T47D (cell line): ENCODE data around the gene PSMA1.

Source experiments
- DNase-seq, 2 experiments: peaks; one replicate each; pipeline versions ENCODE4 v3.0.0 to v3.0.0-alpha.2; 2011 to 2012; ENCODE audit warnings: low read depth in 1 of 2, low spot score in 1 of 2
- JUND ChIP-seq: IDR thresholded peaks from 2 replicates; pipeline ENCODE4 v1.6.1; 2012; ENCODE audit warnings: low read depth
- in situ Hi-C: cut with HindIII; loops from 2 replicates; pipeline ENCODE4 v1.10.0; 2016; ENCODE audit warnings: low sequenced_read_pairs, low pct_unique_long_range_greater_than_20kb

PSMA1 gene

DNA sequence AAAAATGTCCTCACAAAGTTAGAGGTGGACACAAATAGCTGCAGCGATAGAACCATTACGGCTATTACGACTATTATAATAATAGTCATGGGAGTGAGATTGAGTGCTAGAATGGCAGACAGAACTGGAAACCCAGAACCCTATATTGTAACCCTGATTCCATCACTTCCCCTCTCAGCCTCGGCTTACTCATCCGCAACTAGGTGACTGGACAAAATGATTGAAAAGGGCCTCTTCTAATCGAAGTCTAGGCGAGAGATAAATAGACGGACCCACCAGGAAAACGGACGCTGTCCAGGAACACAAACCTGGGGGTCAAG, 629 bp downstream of the PSMA1 start:
- no peak for TF ChIP-seq JUND
- in situ Hi-C loops = no loop called here
- DNase-seq = no peak

DNA sequence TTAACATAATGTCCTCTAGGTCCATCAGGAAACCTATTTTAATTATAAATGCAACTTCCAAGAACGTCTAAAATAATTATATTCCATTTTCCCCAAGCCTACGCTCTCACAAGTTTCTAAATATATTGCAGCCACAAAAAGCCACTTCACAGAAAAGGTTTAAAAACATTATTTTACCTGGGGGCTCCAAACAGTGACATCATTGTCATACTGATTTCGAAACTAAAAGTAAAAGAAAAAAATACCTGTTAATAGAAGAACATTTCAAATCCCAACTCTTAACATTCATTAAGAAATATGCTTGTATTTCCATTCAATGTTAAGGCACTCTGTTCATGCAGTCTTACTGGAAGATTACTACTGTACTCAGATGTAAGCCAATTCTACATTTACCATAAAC, 1.4 kb downstream of the PSMA1 start:
- DNase-seq = no peak
- in situ Hi-C loops = no loop called here
- TF ChIP-seq JUND = no peak

DNA sequence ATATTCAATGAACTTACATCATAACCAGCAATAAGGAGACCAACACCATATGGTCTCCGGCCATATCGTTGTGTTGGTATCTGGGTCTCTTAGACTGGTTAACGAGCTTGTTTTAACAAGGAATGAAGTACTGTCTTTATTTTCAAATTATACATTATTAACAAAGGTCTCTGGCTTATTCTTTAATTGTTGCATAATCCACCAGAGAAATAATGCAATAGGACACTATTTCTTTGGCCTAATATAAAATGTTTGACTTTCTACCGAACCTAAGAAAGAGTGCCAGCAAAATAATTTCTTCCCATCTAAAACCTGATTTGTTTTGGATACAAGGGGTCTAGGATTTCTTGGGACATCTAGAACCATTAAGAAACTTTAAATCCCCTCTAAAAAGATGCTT, 6.4 kb downstream of the PSMA1 start:
- in situ Hi-C loops = no loop called here
- TF ChIP-seq JUND = no peak
- DNase-seq = no peak

DNA sequence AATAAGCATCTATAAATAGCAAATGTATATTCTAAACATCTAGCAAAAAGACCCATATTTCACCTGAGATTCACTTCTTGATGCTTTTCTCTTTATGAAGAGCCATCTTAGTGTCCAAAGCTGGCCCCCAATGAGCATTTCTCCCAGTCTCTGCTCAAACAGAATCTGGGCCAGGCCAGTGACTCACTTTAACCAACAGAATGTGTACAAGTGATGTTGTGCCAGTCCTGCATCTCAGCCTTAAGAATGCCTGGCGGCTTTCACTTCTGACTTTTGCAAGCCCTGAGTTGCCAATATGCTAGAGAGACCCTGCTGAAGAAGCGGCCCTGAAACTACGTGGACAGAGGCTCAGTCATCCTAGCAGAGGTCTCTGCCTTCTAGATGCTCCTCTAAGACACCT, 13.7 kb downstream of the PSMA1 start:
- no peak for TF ChIP-seq JUND
- no peak for DNase-seq
- in situ Hi-C loops = no loop called here

DNA sequence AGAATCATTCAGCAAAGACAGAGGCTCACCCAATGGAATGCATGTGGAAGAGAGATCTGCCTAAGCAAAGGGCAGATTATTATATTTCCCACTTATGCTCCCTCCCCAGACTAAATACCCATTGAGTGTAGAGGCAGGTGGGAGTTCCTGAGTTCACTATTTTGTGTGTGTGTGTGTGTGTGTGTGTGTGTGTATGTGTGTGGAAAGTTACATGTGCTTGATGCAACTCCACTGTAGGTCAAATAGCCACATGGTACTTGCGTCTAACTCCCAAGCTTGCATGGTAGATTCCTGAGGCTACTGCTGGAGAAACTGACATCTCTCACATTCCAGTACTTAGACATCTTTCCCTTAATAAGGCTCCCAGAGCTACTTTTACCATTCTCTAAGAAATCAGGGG, 17.2 kb downstream of the PSMA1 start:
- TF ChIP-seq JUND = no peak
- DNase-seq = no peak
- in situ Hi-C loops = no loop called here

DNA sequence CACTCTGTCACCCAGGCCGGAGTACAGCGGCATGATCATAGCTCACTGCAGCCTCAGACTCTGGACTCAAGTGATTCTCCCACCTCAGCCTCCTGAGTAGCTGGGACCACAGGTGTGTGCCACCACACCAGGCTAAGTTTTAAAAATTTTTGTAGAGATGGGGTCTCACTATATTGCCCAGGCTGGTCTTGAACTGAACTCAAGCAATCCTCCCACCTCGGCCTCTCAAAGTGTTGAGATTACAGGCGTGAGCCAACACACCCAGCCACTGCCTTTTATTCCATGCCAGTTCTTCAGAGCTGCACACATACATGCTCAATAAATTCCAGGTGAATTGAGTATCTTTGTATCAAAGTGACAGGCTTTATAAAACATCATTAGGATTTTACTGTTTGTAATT, 18.1 kb downstream of the PSMA1 start:
- DNase-seq = no peak
- in situ Hi-C loops = no loop called here
- TF ChIP-seq JUND = no peak

DNA sequence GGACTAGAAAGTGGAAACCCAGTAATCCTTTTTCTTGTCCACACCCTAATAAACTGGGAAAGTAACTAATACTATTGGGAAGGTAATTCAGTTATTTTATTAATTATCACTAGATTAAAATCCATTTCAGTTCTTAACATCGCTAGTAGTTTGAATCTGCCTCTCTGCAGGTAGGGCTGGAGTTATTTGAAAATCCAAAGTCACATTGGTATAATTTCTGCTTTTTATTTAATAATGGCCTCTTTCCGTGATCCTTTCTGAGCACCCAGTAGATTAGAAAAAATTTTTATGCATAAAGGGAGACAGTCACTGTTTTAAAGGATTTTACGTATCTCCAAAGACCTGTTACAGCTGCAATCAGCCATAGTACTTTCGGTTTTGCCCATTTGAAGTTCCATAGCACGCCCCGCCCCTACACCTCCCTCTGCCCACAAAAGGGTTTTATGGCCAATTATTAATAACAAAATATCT, 20.0 kb downstream of the PSMA1 start:
- in situ Hi-C loops = no loop called here
- no peak for TF ChIP-seq JUND
- DNase-seq = peak in 1 of 2 experiments; percentile 31

DNA sequence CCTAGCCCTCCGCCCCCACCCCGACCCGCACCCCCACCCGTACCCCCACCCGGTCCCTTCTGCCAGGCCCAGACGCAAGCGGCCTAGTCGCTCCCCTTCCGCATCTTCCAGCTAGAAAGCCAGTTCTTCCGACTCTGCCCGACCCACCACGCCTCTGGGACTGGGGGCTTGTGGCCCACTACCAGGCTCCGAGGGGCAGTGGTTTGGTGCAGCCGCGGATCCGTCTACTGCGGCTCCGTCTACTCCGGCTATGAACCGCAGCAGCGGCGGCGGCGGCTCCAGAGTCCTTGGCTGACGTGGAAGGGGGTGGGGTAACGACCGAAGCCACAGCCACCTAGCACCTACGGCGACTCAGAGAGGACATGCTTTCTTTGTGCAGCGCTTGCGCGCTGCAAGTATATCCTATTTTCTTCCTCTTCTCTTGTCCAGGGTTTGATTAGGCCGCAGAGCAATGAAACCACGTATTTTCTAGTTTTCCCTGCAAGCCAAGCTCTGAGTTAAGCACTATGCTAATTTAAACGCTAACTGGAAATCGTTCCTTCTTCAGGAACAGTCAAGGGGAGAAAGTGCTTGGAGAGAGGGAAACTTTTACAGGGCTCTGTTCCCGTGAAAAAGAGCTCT, 20.5 kb downstream of the PSMA1 start, which contains the start of gene COPB1:
TSS of gene COPB1 (minus strand) at position 252 of the 621 bp plus-strand sequence. CDS start 883 bp downstream, outside the sequence.
- in situ Hi-C loops = no loop called here
- peak; percentile 50 to 93 for DNase-seq
- no peak for TF ChIP-seq JUND

DNA sequence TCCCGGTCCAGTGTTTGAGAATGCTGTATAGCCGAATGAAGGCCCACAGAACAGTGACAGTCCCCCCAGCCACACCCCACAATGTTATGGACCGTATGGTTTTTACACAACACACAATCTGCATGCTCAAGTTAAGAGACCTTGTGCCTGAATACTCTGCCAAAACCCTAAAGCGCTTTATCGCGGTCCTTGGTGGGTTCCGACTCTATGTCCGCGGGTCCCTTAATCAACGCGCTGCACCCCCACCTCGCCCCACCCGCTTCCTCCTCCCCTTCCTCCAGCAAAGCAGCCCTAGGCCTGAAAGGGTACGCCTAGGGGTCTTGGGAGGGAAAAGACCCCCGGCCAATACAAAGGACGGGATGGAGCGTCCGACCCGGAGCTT, 21.0 kb downstream of the PSMA1 start:
- in situ Hi-C loops = no loop called here
- peak in 1 of 2 experiments; percentile 11 for DNase-seq
- no peak for TF ChIP-seq JUND

DNA sequence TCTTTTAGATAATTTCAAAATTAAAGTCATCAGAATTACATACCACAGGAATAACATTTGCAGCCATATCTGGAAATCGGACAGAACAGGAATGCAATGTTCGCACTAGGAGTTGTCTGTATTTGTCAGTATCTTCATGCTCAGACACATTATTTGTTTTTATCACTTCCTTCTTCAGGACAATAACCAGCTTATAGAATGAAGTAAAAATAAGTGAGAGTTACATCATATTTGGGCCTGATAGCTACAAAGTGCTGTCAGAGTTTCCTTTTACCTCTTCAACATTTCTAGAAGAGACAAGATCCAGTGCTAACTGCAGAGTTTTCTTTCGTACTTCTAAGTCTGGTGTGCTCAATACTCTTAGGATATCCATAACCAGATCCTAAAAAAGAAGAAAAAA, 39.5 kb downstream of the PSMA1 start:
- no peak for TF ChIP-seq JUND
- DNase-seq = no peak
- in situ Hi-C loops = no loop called here

DNA sequence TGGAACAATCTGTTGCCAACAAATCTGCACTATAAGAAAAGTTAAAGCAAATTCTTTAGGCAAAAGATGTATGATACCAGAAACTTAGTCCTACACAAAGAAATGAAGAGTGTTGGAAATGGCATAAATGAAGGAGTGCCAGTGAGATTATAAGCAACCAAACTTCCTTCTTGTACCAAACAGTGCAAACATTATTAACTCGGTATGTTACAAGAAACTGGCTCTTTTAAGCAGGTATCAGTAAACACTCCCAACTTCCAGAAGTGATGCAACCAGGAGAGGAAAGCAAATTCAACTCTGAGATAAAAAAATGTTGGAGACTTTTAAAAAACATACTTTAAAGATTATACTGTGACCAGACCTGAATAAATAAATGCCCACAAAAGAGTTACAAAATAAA, 49.1 kb downstream of the PSMA1 start:
- TF ChIP-seq JUND = no peak
- no peak for DNase-seq
- in situ Hi-C loops = no loop called here

DNA sequence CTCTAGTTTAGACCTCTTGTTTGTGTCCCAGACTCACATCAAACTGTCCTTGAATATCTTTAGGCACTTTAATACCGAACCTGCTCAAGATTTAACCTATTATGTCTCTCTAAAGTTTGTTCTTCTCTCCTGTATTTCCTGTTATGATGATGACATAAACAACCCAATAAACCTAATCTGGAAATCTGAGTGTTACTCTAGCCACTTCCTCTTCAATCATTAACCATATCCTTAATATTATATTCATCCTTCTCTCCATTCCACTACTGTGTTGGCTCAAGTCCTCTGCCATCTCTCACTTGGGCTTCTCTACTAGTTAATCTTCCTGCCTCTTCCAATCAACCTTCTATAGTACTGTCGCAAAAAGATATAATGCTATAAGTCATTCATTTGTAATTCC, 56.6 kb downstream of the PSMA1 start:
- no peak for TF ChIP-seq JUND
- in situ Hi-C loops = no loop called here
- DNase-seq = peak in 1 of 2 experiments; percentile 15

DNA sequence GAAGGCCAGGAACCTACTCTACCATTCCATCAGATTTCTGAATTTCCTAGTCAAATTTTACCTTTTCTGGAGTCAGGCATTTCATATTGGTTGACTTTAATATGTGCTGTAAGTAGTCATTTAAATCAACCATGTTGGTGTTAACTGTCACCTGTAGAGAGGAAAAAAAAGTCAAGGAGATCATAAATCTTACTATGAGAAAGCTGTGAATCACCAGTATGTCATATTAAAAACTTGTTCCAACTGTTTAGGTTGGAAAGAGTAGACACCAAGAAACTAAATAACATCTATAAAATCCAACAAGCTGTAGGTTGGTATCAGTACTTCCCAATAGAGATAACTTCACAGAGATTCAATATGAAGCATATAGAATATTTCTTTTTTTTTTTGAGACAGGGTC, 60.0 kb downstream of the PSMA1 start:
- in situ Hi-C loops = no loop called here
- TF ChIP-seq JUND = no peak

DNA sequence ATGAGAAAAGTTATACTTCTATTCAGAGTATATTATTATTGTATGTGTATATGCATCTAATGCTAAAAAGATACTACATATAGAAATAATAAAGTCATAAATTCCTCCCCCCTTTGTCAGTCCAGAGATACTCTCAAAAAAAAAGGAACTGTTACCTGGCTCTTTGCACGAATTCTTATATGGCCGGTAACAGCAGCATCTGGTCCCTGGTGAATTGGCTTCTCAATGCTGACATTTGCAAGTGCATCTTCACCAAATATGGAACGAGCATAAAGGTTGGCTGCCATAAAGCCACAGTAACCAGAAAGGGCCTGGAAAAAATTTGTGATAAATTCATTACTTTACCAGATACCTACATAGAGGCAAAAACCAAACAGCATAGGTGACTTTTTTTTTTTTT, 61.8 kb downstream of the PSMA1 start:
- in situ Hi-C loops = no loop called here
- TF ChIP-seq JUND = no peak
- no peak for DNase-seq

More for the DNA sequence above, 60.0 kb downstream of the PSMA1 start:
- no peak for DNase-seq
